Effector memory CD4-positive, alpha-beta T cell (primary cell): ENCODE data around the gene TBXA2R.
"Not testable (repeated sequence)": the region's sequence is repeated elsewhere in the genome, so short reads cannot be mapped to it uniquely, and the experiment has no call there.

Source experiments
- DNase-seq, 3 donors: peaks; one replicate each; pipeline ENCODE4 v3.0.0-alpha.2; 2020
- H3K27ac ChIP-seq: 2 replicates; pipeline ENCODE4 v1.7.0; 2013; ENCODE audit warnings: mild to moderate bottlenecking, low read length, moderate library complexity; ENCODE audit not compliant: insufficient read depth, poor library complexity, severe bottlenecking
- H3K27me3 ChIP-seq: replicated peaks from 2 replicates; pipeline ENCODE4 v1.7.0; 2013; ENCODE audit warnings: mild to moderate bottlenecking, low read length; ENCODE audit not compliant: insufficient read depth, control insufficient read depth, poor library complexity, severe bottlenecking
- H3K36me3 ChIP-seq: 2 replicates; pipeline ENCODE4 v1.7.0; 2013; ENCODE audit warnings: mild to moderate bottlenecking, low read length, moderate library complexity; ENCODE audit not compliant: control insufficient read depth, insufficient read depth
- H3K4me1 ChIP-seq: 2 replicates; pipeline ENCODE4 v1.7.0; 2013; ENCODE audit warnings: low read length, mild to moderate bottlenecking; ENCODE audit not compliant: control insufficient read depth, insufficient read depth, poor library complexity, severe bottlenecking
- H3K4me3 ChIP-seq: 2 replicates; pipeline ENCODE4 v1.7.0; 2013; ENCODE audit warnings: low read length, low read depth, mild to moderate bottlenecking; ENCODE audit not compliant: insufficient read depth, poor library complexity, severe bottlenecking
- H3K9me3 ChIP-seq: 2 replicates; pipeline ENCODE4 v1.7.0; 2013; ENCODE audit warnings: mild to moderate bottlenecking, low read length, moderate library complexity; ENCODE audit not compliant: control insufficient read depth

The TBXA2R gene

GRCh38 chr19:3647102-3647501 lies 40.4 kb upstream of the TBXA2R start:
- H3K36me3 ChIP-seq, result peaks cover 15% of the 10 kb centered on the region
- not testable (repeated sequence) for DNase-seq, H3K4me3 ChIP-seq, H3K4me1 ChIP-seq, H3K27me3 ChIP-seq, H3K9me3 ChIP-seq, H3K27ac ChIP-seq

GRCh38 chr19:3646336-3647092 lies 39.8 kb upstream of the TBXA2R start:
- Histone ChIP-seq H3K4me1 (no peaks in the 10 kb centered on the region), H3K4me3 (no peak overlapping the region), H3K9me3 (no peaks in the 10 kb centered on the region), H3K27me3 (no peaks in the 10 kb centered on the region), H3K36me3 (peaks cover 9% of the 10 kb centered on the region), H3K27ac (no peak overlapping the region)
- DNase-seq, result no peak

- Histone ChIP-seq H3K4me1 (no peaks in the 10 kb centered on the region), H3K27ac (no peak overlapping the region), H3K9me3 (no peaks in the 10 kb centered on the region), H3K36me3 (peaks cover 7% of the 10 kb centered on the region), H3K27me3 (no peaks in the 10 kb centered on the region), H3K4me3 (no peak overlapping the region)
- DNase-seq, result no peak
These were observed 39.1 kb upstream of the TBXA2R start for GRCh38 chr19:3645726-3646125.

GRCh38 chr19:3645067-3645396 lies 38.4 kb upstream of the TBXA2R start:
- Histone ChIP-seq H3K27me3 (no peaks in the 10 kb centered on the region), H3K4me1 (no peaks in the 10 kb centered on the region), H3K36me3 (peaks cover 7% of the 10 kb centered on the region), H3K4me3 (no peak overlapping the region), H3K9me3 (no peaks in the 10 kb centered on the region), H3K27ac (no peak overlapping the region)
- DNase-seq, result no peak

- H3K27ac ChIP-seq, result no peak overlapping the region
- H3K4me1 ChIP-seq, result no peaks in the 10 kb centered on the region
- peaks cover 7% of the 10 kb centered on the region for H3K36me3 ChIP-seq
- H3K4me3 ChIP-seq, result no peak overlapping the region
- no peak for DNase-seq
- H3K27me3 ChIP-seq, result no peaks in the 10 kb centered on the region
- H3K9me3 ChIP-seq, result no peaks in the 10 kb centered on the region
These were observed 37.8 kb upstream of the TBXA2R start for GRCh38 chr19:3644351-3645066.

GRCh38 chr19:3643674-3644313 lies 37.1 kb upstream of the TBXA2R start:
- no peak overlapping the region for H3K27ac ChIP-seq
- H3K36me3 ChIP-seq, result peaks cover 12% of the 10 kb centered on the region
- no peaks in the 10 kb centered on the region for H3K4me1 ChIP-seq
- H3K27me3 ChIP-seq, result no peaks in the 10 kb centered on the region
- H3K4me3 ChIP-seq, result no peak overlapping the region
- H3K9me3 ChIP-seq, result no peaks in the 10 kb centered on the region
- DNase-seq, result no peak

- DNase-seq, result no peak
- Histone ChIP-seq H3K36me3 (peaks cover 18% of the 10 kb centered on the region), H3K27me3 (no peaks in the 10 kb centered on the region), H3K27ac (no peak overlapping the region), H3K9me3 (no peaks in the 10 kb centered on the region), H3K4me3 (no peak overlapping the region), H3K4me1 (no peaks in the 10 kb centered on the region)
These were observed 36.5 kb upstream of the TBXA2R start for GRCh38 chr19:3642987-3643673.

- DNase-seq, result no peak
- H3K4me1 ChIP-seq, result no peaks in the 10 kb centered on the region
- no peak overlapping the region for H3K4me3 ChIP-seq
- no peak overlapping the region for H3K27ac ChIP-seq
- H3K9me3 ChIP-seq, result no peaks in the 10 kb centered on the region
- peaks cover 19% of the 10 kb centered on the region for H3K36me3 ChIP-seq
- no peaks in the 10 kb centered on the region for H3K27me3 ChIP-seq
These were observed 35.6 kb upstream of the TBXA2R start for GRCh38 chr19:3642296-3642695.

- no peak overlapping the region for H3K4me3 ChIP-seq
- no peaks in the 10 kb centered on the region for H3K27me3 ChIP-seq
- H3K4me1 ChIP-seq, result no peaks in the 10 kb centered on the region
- H3K27ac ChIP-seq, result no peak overlapping the region
- DNase-seq, result no peak
- H3K9me3 ChIP-seq, result no peaks in the 10 kb centered on the region
- H3K36me3 ChIP-seq, result peaks cover 19% of the 10 kb centered on the region
These were observed 35.0 kb upstream of the TBXA2R start for GRCh38 chr19:3641515-3642269.
